ENCODE data around the gene OBI1.

OBI1 gene

DNA sequence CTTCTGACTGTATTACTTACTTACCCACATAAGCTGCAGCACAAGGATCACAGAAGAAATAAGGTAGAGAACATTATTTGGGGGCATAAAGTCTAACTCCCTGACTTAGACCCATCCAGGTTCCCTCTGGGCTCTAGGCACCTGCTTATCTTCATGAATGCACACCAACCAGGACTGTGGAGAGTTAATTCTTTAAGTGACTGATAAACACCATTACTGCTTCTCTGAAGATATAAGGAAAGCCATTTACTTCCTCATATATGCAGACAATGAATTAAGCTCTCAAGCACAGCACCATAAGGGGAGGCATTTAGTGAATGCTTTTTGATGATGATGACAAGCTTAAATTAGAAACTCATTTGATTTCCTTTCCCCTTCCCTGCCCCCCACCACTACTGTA, 22.5 kb downstream of the OBI1 start:
- Histone ChIP-seq H3K9me3 (ENCODE audit: severe bottlenecking) (no peaks in the 10 kb centered on the region), H3K4me3 (ENCODE audit: low read depth, low read length) (no peak overlapping the region), H3K36me3 (peaks cover 22% of the 10 kb centered on the region), H3K27ac (no peak overlapping the region), H3K27me3 (ENCODE audit: insufficient read depth, low read depth, severe bottlenecking) (no peaks in the 10 kb centered on the region)
- DNase-seq = no peak
- TF ChIP-seq, protein P1, sequence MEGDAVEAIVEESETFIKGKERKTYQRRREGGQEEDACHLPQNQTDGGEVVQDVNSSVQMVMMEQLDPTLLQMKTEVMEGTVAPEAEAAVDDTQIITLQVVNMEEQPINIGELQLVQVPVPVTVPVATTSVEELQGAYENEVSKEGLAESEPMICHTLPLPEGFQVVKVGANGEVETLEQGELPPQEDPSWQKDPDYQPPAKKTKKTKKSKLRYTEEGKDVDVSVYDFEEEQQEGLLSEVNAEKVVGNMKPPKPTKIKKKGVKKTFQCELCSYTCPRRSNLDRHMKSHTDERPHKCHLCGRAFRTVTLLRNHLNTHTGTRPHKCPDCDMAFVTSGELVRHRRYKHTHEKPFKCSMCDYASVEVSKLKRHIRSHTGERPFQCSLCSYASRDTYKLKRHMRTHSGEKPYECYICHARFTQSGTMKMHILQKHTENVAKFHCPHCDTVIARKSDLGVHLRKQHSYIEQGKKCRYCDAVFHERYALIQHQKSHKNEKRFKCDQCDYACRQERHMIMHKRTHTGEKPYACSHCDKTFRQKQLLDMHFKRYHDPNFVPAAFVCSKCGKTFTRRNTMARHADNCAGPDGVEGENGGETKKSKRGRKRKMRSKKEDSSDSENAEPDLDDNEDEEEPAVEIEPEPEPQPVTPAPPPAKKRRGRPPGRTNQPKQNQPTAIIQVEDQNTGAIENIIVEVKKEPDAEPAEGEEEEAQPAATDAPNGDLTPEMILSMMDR (IDR thresholded peaks at IDR 0.05; ENCODE audit: low read depth, low read length) = no peak

DNA sequence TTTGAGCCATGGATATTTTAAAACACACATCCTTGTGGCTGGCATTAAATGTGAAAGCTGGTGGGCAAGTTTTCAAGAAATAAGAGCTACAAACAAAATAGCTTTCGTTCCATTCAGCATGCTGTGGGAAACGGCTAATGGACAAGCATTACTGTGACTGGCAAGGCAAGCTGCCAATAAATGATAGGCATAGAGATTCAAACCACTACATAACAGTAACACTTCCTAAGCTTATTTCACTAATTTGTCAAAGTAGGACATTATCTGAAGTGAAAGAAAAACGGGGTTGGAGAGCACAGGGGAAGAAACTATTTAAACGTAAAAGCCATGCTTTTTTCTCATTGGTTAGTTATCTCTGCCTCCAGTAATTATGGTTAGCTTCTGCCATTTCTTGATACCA, 26.0 kb downstream of the OBI1 start:
- DNase-seq = no peak
- H3K4me3 ChIP-seq (ENCODE audit: low read depth, low read length) = no peak overlapping the region
- TF ChIP-seq, protein P1 (IDR thresholded peaks at IDR 0.05; ENCODE audit: low read depth, low read length) = no peak
- H3K27ac ChIP-seq = no peak overlapping the region
- H3K27me3 ChIP-seq (ENCODE audit: insufficient read depth, low read depth, severe bottlenecking) = no peaks in the 10 kb centered on the region
- H3K9me3 ChIP-seq (ENCODE audit: severe bottlenecking) = no peaks in the 10 kb centered on the region
- peaks cover 14% of the 10 kb centered on the region for H3K36me3 ChIP-seq

DNA sequence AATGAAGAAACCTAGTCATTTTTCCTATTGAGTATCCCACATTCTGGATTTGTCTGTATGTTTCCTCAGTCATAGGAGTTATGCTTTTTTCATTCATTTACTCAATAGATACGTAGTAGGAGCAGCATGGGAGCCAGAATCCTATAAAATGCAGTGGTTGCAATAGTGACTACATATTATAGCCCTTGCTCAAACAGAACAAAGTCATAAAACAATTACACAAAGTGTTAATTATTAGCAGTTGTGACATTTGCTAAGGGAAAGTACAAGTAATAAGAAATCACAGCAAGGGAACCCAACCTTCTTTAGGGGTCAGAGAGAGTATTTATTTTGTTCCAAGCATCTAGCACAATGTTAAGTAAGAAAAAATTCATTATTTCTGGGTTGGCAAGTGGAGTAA, 27.9 kb downstream of the OBI1 start:
- TF ChIP-seq, protein P1 (IDR thresholded peaks at IDR 0.05; ENCODE audit: low read depth, low read length) = no peak
- DNase-seq = no peak
- Histone ChIP-seq H3K9me3 (ENCODE audit: severe bottlenecking) (no peaks in the 10 kb centered on the region), H3K27me3 (ENCODE audit: insufficient read depth, low read depth, severe bottlenecking) (no peaks in the 10 kb centered on the region), H3K27ac (no peak overlapping the region), H3K4me3 (ENCODE audit: low read depth, low read length) (no peak overlapping the region), H3K36me3 (peaks cover 12% of the 10 kb centered on the region)

DNA sequence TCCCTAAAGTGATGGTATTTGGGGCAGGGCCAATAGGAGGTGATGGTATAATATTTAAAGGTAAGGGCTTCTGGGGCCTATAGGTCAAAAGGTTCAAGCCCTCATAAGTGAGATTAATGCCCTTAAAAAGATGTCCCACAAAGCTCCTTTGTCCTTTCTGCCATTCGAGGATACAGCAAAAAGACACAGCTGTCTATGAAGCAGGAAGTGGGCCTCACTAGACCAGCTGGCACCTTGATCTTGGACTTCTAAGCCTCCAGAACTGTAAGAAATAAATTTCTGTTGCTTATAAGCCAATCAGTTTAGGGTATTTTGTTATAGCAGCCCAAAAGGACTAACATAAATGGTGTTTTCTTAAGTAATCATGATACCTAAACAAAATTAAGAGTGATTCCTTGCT, 28.4 kb downstream of the OBI1 start:
- TF ChIP-seq, protein P1 (IDR thresholded peaks at IDR 0.05; ENCODE audit: low read depth, low read length) = no peak
- no peaks in the 10 kb centered on the region for H3K27me3 ChIP-seq (ENCODE audit: insufficient read depth, low read depth, severe bottlenecking)
- H3K4me3 ChIP-seq (ENCODE audit: low read depth, low read length) = no peak overlapping the region
- H3K27ac ChIP-seq = no peak overlapping the region
- DNase-seq = no peak
- peaks cover 12% of the 10 kb centered on the region for H3K36me3 ChIP-seq
- H3K9me3 ChIP-seq (ENCODE audit: severe bottlenecking) = no peaks in the 10 kb centered on the region

DNA sequence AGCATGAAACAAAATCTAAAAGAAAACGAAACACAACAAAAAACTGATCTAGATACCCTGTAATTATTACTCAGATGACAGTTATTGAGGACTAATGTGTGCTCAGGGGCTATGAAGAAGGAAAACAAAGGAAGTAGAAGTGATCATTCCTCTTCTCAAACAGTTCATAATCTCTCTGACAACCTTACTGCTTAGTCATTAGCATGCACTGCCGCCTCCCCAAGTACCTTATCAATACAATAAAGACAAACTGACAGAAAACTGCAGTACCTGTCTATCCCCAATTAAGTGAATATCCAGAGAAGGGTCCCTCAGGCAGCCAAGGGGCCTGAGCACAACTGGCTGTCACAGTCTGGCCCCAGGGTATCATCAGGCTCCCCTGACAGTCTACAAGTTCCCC, 33.6 kb downstream of the OBI1 start:
- TF ChIP-seq, protein P1 (IDR thresholded peaks at IDR 0.05; ENCODE audit: low read depth, low read length) = no peak
- DNase-seq = no peak
- H3K27ac ChIP-seq = no peak overlapping the region
- H3K27me3 ChIP-seq (ENCODE audit: insufficient read depth, low read depth, severe bottlenecking) = no peaks in the 10 kb centered on the region
- H3K4me3 ChIP-seq (ENCODE audit: low read depth, low read length) = no peak overlapping the region
- no peaks in the 10 kb centered on the region for H3K9me3 ChIP-seq (ENCODE audit: severe bottlenecking)
- H3K36me3 ChIP-seq = peaks cover 3% of the 10 kb centered on the region; the same call in 1 of the 2 replicates

DNA sequence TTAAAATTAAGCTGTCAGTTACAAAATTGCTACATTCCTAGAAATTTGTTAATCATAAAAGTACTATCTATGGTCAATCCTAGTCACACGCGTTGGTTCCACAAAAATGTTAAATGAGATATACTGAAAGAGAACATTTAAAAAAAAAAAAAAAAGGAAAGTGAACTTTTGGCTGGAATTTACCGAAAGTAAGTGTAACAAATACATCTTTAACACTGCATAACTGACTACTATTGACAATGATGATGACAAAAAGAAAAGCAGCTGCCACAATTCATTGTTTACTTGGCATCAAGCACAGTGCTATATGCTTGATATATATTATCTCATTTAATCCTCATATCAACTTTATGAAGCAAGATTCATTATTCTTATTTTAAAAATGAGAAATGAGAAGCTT, 35.8 kb downstream of the OBI1 start:
- H3K27ac ChIP-seq = no peak overlapping the region
- H3K9me3 ChIP-seq (ENCODE audit: severe bottlenecking) = no peaks in the 10 kb centered on the region
- H3K27me3 ChIP-seq (ENCODE audit: insufficient read depth, low read depth, severe bottlenecking) = no peaks in the 10 kb centered on the region
- H3K4me3 ChIP-seq (ENCODE audit: low read depth, low read length) = no peak overlapping the region
- TF ChIP-seq, protein P1 (IDR thresholded peaks at IDR 0.05; ENCODE audit: low read depth, low read length) = no peak
- DNase-seq = no peak
- H3K36me3 ChIP-seq = peaks cover 3% of the 10 kb centered on the region; the same call in 1 of the 2 replicates
